Activated CD4-positive, CD25-positive, alpha-beta regulatory T cell treated with anti-CD3 and anti-CD28 coated beads, Interleukin-2, amount 50 U/mL, for 72 hours (primary cell): ENCODE data around the gene EPHB4.
"Not testable (repeated sequence)": the region's sequence is repeated elsewhere in the genome, so short reads cannot be mapped to it uniquely, and the experiment has no call there.

Source experiments
- DNase-seq: peaks from one replicate; pipeline ENCODE4 v3.0.0; 2021

Gene EPHB4

DNA sequence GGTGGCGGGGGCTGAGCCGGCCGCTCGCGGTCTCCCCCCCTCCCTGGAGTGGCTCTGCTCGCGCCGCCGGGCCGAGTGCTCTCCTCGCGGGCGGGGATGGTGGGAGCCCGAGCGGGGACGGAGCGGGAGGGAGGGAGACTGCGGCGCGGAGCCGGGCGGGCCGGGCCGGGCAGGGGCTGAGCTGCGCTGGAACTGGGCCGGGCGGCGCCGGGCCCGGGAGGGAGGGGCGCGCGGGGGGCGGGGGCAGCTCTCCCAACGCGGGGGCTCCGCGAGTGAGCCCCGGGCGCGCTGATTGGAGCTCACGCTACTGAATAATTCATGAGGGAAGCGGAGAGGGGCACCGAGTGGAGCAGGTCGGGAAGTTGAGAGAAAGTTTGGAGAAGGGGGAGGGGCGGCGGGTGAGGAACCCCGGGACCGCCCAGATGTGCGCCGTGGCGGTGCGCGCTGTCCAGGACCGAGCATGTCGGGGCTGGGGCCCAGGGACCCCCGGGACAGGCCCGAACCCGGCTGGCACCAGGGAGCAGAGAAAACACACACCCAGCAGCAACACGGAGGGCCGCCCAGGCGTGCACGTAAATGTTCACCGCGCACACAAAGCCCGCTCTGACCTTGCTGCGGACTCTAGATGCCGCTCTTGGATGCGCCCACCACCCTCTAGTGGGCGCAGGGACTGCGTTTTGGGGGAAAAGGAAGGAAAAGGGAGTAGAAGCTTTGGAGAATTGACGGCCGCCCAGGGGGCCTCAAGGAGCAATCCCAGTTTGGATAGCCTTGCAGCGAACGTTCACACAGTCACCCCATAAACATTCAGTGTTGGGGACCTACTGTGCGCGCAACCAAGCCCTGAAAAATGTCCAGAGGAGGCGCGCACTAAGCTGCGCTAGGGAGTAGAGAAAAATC, at the start of gene EPHB4:
EPHB4 (minus strand) TSS at position 194 of the 897 bp plus-strand sequence. CDS start 493 bp downstream, outside the sequence.
- DNase-seq = no peak

DNA sequence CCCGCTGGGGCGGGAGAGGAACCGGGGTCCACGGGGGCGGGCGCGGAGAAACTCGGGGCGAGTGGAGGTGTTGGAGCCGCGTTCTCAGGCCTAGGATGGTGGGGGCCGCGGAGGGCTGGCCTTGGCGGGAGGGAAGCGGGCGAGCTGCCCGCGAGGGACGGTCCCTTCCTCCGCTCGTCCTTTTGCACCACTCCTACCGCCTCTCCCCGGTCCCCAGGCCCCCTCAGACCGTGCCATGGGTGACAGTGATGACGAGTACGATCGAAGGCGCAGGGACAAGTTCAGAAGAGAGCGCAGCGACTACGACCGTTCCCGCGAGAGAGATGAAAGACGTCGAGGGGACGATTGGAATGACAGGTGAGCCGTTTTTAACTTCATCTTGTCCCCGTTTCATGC, 48.0 kb upstream of the EPHB4 start:
- peak; percentile 62 for DNase-seq

DNA sequence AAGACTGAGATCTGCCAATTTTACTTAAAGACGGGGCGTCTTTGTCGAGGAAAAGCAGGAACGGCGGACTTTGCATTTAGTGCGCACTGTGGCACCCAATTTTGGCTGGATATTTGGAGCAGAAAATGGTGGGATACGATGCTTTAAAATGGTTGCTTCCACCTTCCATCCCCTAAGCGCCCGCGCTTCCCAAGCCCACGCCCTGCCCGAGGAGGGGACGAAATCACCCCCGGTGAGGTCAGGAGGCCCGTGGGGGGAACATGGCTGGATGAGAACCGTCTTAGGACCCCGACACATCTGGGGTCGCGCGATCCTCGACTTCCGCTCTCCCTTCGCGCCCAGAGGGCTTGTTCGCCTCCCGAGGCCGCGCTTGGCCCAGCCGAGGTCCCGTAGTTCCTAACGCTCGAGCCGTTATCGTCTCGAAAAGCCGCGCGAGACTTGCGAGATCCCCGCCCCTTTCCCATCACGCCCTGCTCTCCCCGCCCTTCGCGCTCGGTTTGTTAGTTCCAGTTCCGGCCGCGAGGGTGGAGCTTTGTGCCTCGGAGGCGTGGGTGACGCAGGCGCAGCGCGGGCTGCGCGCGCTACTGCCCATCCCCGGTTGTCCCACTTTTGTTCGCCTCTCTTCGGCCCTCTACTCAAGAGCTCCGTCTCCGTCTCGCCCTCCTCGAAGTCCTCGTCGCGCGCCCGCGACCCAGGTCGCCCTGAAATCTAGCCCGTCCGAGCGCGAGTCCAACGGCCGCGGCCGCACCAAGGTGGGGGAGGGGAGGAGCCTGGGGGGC, 47.4 kb upstream of the EPHB4 start, which contains the start of gene SRRT:
SRRT (plus strand) TSS at position 527 of the 779 bp plus-strand sequence. CDS start 488 bp downstream, outside the sequence.
- peak; percentile 99 for DNase-seq

DNA sequence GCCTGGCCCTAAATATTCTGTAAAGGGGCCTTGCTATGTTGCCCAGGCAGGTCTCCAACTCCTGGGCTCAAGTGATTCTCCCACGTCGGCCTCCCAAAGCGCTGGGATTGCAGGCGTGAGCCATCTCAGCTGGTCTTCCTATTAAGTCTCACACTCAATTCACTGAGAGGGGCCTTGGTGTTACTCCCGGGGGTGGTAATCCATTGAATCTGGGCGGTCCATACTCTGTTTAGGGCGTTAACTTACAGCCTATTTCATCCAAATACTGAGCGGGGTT, 46.9 kb upstream of the EPHB4 start:
- DNase-seq = no peak

DNA sequence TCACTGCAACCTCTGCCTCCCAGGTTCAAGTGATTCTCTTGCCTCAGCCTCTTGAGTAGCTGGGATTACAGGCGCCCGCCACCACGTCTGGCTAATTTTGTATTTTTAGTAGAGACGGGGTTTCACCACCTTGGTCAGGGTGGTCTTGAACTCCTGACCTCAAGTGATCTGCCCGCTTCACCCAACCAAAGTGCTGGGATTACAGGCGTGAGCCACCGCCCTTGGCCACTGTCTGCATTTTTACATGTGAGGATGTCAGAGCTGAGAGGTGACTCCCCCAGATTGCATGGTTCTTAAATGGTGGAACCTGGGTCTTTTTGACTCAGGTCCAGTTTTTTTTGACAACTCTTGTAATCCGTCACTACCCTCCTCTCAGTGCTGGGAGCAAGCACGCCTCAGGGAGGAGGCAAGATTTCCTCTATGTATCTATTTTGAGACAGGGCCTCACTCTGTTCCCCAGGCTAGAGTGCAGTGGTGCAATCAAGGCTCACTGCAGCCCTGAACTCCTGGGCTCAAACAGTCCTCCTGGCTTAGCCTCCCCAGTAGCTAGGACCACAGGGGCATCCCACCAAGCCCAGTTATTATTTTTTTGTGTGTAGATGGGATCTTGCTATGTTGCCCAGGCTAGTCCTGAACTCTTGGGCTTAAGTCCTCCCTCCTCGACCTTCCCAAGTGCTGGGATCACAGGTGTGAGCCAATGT, 46.4 kb upstream of the EPHB4 start:
- no peak for DNase-seq

DNA sequence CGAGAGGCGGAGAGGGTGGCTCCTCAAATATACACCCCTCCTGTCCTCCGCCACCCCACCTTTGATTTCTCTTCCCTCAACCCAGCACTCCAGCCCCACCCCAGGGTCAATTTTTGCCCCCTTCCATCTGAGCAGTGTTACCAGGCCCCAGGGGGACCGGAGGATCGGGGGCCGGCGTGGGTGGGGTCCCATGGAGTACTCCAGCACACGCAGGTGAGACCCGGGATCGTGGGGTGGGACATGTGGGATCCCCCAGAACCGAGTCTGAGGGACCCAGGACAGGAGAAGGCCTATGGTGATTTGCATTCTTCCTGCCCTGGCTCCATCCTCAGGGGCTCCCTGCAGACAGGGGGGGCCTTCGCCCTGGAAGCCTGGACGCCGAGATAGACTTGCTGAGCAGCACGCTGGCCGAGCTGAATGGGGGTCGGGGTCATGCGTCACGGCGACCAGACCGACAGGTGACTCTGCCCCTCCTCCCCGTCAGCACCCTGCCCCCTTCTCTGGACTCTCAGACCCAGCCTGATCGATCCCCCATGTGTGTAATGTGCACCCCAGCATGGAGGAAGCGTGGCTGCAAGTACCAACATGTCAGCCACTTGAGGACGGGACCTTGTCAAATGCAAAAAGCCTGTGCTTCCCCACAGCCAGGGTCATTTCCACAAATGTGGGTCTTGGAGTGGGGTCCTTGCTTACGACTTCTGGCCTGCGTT, 40.6 kb upstream of the EPHB4 start:
- no peak for DNase-seq

DNA sequence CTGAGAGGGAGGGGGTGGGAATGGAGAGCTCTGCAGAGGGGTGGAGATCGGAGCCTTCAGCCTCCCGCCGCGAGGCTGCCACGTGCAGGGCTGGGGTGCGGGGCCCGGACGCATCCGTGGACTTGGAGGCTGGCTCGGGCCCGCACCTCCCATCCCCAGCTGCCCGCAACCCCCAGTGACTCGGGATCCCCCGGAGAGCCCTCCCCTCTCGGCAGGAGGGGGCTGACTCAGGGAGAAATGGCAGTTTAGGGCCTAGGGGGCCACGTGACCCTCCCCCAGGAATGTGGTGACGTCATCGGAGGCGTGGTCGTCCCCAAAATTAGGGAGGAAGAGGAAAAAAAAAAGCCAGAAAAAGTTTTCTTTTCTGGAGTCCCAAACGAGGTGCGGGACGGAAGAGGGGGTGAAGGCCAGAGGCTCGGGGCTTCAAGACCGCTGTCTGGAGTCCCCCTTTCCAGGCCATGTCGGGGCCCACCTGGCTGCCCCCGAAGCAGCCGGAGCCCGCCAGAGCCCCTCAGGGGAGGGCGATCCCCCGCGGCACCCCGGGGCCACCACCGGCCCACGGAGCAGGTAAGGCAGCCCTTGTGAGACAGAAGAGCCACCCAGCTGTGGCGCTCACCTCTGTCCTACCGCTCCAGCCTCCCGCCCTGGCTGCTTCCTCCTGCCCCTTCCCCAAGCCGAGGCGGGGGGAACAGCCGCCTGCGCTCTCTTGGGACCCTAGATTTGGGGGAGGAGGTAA, 39.9 kb upstream of the EPHB4 start, which contains the start of gene TRIP6:
TRIP6 (plus strand) TSS at position 348 of the 736 bp plus-strand sequence; CDS start at position 459, 111 bp downstream.
- DNase-seq = peak; percentile 53

DNA sequence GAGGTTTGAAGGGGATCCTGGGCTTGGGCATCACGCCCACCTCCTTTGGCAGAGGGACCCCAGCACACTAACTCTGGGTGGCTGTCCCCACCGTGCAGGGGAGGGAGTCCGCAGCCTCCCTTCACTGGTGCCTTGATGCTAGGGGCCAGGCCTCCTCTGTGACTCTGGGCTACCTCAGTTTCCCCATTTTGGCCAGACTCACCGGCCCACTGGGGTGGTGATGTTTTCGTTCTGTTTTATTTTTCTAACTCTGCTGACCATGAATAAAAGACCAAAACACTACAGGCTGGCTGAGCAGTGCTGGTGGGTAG, 39.4 kb upstream of the EPHB4 start:
- DNase-seq = no peak

DNA sequence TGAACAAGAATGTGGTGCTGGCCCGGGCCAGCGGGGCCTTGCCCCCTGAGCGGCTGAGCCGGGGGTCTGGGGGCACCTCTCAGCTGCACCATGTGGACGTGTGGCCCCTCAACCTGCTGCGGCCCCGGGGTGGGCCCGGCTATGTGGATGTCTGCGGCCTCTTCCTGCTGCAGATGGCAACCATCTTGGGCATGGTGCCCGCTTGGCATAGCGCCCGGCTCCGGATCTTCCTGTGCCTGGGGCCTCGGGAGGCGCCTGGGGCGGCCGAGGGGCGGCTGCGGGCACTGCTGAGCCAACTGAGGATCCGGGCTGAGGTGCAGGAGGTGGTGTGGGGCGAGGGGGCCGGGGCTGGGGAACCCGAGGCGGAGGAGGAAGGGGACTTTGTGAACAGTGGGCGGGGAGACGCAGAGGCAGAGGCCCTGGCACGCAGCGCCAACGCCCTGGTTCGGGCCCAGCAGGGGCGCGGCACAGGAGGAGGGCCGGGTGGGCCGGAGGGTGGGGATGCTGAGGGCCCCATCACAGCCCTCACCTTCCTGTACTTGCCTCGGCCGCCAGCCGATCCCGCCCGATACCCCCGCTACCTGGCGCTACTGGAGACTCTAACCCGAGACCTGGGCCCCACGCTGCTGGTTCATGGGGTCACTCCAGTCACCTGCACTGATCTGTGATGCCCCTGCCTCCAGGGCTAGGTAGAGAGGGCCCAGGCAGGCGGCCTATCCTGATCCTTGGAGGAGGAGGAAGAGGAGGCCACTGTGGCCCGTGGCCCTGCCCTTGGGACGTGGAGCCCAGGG, 38.8 kb upstream of the EPHB4 start:
- DNase-seq = no peak

DNA sequence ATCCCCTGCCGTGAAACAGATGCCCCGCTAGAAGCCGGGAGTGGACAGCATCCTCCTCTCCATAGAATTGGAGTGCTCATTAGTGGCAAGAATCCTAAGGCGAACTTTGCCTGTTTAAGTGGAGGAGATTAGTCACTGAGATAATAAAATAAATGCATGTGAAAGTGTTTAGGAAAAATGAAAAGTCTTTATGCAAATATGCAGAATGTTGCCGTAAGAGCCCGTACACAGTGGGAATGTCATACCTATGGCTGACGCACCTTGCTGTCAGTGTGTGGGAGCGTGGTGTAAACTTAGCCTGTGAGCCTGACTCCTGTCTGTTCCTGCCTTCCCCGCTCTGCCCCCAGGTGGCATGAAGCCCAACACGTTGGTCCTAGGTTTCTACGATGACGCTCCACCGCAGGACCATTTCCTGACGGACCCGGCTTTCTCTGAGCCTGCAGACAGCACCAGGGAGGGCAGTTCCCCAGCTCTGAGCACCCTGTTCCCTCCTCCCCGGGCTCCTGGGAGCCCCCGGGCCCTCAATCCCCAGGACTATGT, 38.1 kb upstream of the EPHB4 start:
- DNase-seq = no peak

DNA sequence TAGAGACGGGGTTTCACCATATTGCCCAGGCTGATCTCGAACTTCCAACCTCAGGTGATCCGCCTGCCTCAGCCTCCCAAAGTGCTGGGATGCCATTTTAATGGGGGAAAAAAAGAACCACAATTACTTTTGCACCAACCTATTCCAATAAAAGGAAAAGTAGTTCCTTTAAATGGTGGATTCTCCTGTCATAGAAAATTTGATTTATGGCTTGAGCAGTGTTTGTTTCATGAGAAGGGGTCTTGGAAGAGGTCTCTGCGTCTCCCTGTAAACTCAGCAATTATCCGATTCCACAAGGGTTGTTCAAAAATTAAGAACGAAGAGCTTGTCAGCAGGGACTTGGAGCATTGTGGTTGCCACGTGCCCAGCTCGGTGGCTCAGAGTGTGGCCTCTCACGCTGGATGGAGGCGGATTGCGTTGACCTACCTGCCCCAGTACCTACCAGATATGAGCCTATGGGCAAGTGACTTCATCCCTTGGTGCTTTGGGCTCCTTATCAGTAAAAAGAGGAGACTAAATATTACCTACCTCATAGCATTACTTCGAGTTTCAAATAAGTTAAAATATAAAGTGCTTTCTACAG, 37.0 kb upstream of the EPHB4 start:
- DNase-seq = no peak

DNA sequence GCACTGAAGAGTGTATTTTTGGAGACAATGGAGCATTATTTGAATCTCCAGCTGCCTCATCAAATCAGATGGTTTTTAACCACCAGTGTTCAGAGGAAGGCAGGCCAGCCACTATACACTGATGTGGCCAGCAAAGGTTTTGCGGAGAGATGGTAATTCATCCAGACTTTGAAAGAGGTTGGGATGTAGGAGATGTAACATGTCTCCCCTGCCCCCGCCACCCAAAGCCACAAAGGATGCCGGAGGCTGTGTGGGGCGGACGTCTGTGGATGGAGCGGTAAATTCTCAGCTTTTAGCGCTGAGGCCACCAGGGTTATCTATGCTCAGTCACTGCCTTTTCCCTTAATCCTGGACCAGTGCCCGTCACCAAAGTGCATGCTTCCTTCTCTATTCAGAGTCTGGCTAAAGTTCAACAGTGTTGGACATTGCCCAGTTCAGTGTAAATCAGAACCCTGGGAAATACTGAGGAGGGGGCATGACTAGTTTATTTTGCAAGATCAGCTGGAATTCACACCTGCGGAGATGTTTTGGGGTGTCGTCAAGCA, 36.2 kb upstream of the EPHB4 start:
- DNase-seq = no peak

DNA sequence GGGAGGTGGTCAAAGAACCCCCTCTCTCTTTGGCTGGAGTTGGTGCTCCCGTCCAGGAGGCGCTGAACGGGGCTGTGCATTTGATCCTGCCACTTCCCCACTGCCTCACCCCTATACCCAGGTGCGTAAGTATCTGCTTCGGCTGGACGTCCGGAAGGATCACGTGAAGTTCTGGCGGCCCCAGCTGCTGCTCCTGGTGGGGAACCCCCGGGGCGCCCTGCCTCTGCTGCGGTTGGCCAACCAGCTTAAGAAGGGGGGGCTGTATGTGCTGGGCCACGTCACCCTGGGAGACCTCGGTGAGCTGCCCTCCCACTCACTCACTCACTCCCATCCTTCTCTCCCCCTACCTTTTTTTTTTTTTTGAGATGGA, 34.3 kb upstream of the EPHB4 start:
- no peak for DNase-seq

DNA sequence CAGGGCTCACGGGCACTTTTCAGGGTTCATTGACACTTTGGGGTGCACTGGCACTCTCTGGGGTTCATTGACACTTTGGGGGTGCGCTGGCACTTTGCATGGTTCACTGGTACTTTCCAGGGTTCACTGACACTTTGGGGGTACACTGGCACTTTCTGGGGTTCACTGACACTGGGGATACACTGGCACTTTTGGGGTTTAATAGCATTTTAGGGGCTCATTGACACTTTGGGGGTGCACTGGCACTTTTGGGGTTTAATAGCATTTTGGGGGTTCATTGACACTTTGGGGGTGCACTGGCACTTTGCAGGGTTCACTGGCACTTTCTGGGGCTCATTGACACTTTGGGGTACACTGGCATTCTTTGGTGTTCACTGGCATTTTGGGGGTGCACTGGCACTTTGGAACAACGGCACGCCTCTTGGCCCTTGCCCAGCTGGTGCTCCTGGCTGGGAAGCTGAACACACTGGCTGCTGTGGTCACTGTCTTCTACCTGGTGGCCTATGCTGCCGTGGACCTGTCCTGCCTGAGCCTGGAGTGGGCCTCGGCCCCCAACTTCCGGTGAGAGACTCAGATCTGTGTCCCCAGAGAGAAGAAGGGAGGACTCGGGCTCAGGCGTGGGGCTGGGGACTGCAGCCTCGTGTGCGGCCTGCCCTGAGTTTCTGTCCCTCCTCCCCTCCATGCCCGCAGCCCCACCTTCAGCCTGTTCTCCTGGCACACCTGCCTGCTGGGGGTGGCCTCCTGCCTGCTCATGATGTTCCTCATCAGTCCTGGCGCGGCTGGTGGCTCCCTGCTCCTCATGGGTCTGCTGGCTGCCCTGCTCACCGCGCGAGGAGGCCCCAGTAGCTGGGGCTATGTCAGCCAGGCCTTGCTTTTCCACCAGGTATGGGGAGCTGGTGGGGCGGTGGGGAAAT, 33.6 kb upstream of the EPHB4 start:
- no peak for DNase-seq

DNA sequence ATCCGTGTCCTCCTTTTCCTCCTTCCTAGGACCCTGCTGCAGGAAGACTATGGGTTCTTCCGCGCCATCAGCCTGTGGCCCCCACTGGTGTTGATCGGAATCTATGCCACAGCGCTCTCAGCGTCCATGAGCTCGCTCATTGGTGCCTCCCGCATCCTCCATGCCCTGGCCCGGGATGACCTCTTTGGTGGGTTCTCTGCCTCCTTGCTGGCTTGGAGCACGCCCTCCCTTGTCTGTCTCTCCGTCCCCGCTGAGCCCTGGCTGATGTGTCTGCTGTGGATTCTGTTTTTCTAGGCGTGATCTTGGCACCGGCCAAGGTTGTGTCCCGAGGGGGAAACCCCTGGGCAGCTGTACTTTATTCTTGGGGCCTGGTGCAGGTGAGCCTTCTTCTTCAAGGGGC, 32.5 kb upstream of the EPHB4 start:
- no peak for DNase-seq

DNA sequence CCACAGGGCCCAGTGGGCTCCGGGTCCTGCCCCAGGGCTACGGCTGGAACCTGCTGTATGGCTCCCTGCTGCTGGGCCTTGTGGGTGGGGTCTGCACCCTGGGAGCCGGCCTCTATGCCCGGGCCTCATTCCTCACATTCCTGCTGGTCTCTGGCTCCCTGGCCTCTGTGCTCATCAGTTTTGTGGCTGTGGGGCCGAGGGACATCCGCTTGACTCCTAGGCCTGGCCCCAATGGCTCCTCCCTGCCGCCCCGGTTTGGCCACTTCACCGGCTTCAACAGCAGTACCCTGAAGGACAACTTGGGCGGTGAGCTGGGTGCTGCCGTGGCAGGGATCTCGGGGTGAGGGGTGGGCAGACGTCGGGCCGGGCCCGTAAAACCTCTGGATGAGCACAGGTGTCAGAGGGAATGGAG, 29.6 kb upstream of the EPHB4 start:
- no peak for DNase-seq

DNA sequence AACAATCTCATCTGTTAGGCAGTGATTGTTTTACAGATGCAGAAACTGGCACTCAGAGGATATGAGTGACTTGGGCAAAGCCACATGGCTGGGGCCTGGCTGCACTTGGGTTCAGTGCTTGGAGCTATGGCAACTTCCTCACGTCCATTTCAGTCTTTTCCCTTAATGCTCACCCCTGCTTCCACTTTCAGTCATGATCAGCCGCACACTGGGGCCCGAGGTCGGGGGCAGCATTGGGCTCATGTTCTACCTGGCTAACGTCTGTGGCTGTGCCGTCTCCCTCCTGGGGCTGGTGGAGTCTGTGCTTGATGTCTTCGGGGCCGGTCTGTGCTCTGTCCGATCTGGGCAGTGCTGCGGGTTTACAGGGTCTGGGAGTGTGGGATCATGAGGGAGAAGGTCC, 28.2 kb upstream of the EPHB4 start:
- DNase-seq = no peak

DNA sequence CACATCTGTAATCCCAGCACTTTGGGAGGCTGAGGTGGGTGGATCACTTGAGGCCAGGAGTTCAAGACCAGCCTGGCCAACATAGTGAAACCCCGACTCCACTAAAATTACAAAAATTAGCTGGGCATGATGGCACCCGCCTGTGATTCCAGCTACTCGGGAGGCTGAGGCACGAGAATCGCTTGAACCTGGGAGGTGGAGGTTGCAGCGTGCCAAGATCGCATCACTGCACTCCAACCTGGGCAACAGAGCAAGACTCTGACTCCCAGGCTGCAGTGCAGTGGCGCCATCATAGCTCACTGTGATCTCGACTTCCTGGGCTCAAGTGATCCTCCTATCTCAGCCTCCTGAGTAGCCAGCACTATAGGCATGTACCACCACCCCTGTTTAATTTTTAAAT, 27.6 kb upstream of the EPHB4 start:
- not testable (repeated sequence) for DNase-seq
